HG03378 (cell line): ENCODE data around the gene NME3.

Source experiments
- ATAC-seq: cut with Tn5 transposase; IDR thresholded peaks from one replicate; pipeline ENCODE4 v1.9.1; 2021; ENCODE audit warnings: mild to moderate bottlenecking, moderate library complexity; ENCODE audit not compliant: unreplicated experiment

NME3 gene

GRCh38 chr16:1770328-1771187, 785 bp downstream of the NME3 start:
- ATAC-seq = no peak

DNA sequence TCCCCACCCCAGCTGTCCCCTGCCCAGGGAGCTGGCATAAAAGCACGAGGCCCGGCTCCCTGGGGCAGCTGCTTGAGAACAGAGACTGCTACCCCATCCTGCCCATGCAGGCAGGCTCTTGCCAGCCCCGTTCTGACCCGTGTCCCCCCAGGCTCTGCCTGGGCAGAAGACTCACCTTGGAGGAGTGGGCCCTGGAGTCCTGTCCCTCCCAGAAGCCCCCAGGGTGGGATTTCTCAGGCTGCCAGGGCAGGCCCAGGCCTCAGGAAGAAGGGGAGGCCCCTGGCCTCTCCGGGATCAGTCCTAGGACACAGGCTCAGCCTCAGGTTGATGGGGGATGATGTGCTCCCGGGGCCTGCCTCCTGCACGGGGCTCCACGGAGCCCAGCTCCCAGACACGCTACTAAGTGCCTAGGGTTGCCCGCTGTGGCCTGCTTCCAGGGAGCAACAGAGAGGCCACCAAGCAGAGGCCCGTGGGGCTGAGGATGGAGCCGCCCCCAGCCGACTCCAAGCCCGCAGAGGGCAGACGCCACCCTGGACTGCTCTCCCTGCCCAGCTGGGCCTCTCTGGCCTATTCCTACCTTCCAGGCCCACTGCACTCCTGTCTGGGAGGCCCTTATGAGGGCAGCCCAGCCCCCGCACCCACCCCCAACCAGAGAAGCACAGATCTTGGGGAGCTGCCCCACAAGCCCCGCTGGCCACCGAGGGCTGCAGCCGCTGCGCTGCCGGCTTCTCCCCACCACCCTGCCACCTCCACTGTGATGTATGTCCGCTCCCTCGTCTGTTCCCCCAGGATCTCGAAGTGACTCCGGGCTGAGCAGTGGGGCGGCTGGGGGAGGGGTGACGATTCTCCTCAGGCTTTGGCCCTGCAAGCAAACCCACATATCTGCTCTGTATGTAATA, 1.7 kb downstream of the NME3 start:
- no peak for ATAC-seq

- no peak for ATAC-seq
These were observed 2.5 kb downstream of the NME3 start for GRCh38 chr16:1768767-1769401.

- ATAC-seq = no peak
These were observed 3.1 kb downstream of the NME3 start for GRCh38 chr16:1768061-1768766.

GRCh38 chr16:1767116-1767994, 4.0 kb downstream of the NME3 start:
- no peak for ATAC-seq

DNA sequence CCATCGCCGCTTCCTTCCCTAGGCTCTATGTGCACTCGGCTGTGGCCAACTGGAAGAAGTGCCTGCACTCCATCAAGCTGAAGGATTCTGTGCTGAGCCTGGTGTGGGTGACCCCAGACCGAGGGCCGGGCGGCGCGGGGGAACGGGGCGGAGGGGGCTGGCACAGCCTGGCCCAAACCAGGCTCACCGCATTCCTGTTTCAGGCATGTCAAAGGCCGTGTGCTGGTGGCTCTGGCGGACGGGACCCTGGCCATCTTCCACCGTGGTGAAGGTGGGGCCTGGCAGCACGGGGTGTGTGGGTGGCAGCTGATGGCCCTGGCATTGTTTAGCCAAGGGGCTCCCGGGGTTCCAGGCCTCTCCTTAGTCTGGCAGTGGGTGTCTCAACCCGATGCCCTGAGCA, 4.6 kb downstream of the NME3 start:
- no peak for ATAC-seq

DNA sequence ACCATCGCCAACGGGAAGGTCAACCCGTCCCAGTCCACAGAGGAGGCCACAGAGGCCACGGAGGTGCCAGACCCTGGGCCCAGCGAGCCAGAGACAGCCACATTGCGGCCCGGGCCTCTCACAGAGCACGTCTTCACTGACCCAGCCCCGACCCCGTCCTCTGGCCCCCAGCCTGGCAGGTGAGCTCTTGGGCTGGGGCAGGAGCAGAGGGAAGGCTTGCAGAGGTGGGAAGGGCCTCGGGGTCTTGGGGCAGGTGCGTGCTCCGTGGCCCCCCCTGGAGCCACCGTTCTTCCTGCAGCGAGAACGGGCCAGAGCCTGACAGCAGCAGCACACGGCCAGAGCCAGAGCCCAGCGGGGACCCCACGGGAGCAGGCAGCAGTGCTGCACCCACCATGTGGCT, 5.1 kb downstream of the NME3 start:
- no peak for ATAC-seq

DNA sequence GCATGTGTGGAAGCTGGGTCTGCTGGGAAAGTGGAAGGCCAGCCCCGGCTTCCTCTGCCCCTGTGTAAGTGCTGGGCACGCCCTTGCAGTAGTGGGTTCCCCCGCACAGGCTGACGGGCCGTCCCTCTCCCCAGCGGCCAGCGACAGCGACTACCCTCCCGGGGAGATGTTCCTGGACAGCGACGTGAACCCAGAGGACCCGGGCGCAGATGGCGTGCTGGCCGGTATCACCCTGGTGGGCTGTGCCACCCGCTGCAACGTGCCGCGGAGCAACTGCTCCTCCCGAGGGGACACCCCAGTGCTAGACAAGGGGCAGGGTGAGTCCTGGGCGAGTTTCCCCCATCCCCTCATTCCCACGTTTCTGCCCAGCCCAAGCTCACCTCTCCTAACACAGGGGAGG, 5.5 kb downstream of the NME3 start:
- no peak for ATAC-seq

DNA sequence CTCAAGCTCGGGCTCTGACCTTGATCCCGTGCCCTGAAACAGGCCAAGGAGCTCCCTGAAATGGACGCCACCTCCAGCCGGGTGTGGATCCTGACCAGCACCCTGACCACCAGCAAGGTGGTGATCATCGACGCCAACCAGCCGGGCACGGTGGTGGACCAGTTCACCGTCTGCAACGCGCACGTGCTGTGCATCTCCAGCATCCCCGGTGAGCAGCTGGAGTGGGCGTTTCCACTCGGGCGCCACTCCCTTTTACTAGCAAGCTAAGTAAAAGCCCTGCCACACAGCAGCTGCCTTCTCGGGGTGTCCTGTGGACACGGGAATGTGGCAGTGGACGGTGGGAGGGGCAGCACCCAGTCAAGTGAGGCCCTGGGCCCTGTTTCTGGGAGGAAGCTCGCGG, 6.4 kb downstream of the NME3 start:
- no peak for ATAC-seq

GRCh38 chr16:1763521-1764511, 7.5 kb downstream of the NME3 start:
- ATAC-seq = no peak

DNA sequence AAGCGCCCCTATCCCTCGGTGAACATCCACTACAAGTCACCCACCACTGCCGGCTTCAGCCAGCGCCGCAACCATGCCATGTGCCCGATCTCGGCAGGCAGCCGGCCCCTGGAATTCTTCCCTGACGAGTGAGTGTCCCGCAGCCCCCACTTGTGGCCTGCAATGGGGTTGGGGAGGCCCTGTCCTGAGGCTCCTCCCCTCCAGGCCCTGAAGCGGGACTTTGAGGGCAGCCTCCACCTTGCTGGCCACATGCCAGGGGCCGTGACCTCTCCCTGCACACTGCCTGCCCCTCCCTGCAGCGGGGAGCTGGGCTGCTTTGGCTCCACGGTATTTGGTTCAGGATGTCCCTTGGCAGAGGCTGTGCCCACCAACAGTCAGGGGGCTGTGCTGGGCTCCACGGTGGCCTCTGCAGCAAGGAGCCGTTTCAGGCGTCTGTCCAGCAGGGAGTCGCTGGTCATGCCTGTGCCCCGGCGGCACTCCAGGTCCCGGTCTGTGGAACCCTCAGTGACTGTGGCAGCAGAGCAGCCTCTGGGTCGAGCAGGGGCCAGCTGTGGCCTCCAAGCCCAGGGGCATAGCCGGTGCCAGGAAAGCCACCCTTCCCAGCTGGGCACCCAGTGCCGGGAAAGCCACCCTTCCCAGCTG, 8.3 kb downstream of the NME3 start:
- ATAC-seq = no peak

- ATAC-seq = no peak
These were observed 9.0 kb downstream of the NME3 start for GRCh38 chr16:1762196-1762878.

- no peak for ATAC-seq
These were observed 9.6 kb downstream of the NME3 start for GRCh38 chr16:1761751-1762150.

DNA sequence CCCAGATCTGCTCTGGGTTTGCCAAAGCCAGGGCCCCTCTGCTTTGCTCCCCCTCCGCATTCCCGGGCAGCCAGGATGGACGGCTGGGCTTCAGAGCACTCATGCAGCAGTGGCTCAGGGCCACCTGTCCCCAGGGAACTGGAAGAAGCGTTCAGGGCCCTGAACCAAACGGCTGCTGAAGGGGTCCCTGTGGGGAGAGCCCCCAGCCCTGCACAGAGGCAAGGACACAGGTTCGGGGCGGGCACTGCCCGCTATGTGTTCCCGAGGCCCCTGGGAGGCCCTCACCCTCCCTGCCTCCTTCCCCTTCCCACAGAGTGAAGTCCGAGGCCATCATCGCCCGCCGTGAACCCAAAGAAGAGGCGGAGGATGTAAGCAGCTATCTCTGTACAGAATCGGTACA, 10.4 kb downstream of the NME3 start:
- ATAC-seq = no peak

- ATAC-seq = no peak
These were observed 11.8 kb downstream of the NME3 start for GRCh38 chr16:1759511-1759910.

GRCh38 chr16:1758923-1759322, 12.4 kb downstream of the NME3 start:
- no peak for ATAC-seq

DNA sequence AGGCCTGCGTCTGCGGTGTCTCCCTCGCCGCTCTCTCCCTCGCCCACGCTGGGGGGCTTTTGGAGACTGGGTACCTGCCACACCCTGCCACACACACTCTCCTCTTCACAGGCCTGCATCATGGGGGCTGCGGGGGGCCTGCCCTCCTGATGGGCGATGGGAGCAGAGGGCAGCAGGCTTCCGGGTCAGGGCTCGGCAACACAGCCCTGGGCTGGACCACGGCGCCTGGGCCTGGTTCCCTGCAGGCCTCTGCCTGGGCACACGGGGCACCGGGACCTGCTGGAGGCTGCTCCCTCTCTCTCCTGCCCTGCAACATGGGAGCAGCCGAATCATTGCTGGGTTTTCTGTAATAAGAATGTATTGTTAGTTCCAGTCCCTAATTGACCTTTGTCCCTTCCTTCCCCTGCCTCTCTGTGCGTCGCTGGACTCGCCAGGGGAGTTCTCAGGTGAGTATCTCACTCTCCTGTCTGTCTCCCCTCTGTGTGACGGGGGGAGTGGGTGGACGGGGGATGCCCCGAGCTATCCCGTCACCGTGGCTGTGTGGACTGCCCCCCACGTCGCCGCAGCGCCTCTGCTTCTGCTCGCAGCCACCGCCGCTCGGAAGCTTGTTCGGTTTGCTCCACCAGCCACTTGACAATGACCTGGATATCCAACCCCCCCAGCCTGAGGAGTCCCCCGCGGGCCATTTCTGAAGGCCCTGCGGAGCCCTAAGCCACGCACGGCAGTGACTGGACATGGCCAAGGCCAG, 13.5 kb downstream of the NME3 start:
- ATAC-seq = no peak
